HCT116 (cell line): Measurements from ENCODE around the gene FAN1. TPM values are rescaled to one million over a fixed set of nuclear protein-coding genes. Genes with fewer than 3 reads are reported as not detected.

Source experiments
- ATAC-seq: fragments of 200-7000 bp; cut with Tn5 transposase; 2 replicates; pipeline ENCODE4 v1.9.1; 2020; ENCODE audit warnings: mild to moderate bottlenecking, moderate library complexity
- BruUV-seq: library from RNA; stranded (reverse); fragments of 400-500 nt; replicated peaks from 2 replicates; lab custom pipeline; 2021; lab: Mats Ljungman, UMichigan
- CTCF ChIA-PET: fragments of 300-600 bp; sonication (Branson Sonifier 250); formaldehyde crosslinking; loops from one replicate; lab custom pipeline; 2021; ENCODE audit warnings: antibody characterized with exemption; lab: Charles Lee
- POLR2A ChIA-PET: fragments of 300-600, 350-600 bp; sonication (Branson Sonifier 250); formaldehyde crosslinking; loops from one replicate; lab custom pipeline; 2021; ENCODE audit warnings: antibody characterized with exemption; lab: Charles Lee
- RAD21 ChIA-PET, 2 experiments: fragments of 300-600 bp; sonication (Branson Sonifier 250); formaldehyde crosslinking; loops; one replicate each; lab custom pipeline; 2023; ENCODE audit warnings: low total read pairs in 2 of 2; ENCODE audit not compliant: uncharacterized antibody in 2 of 2, unreplicated experiment in 2 of 2, low non-redundant PET in 1 of 2; lab: Charles Lee
- DNase-seq: peaks from one replicate; pipeline ENCODE4 v3.0.0-alpha.2; 2010; ENCODE audit warnings: low read depth, low spot score
- H2AFZ ChIP-seq: fragments of 200-600 bp; shearing (Covaris generic), sonication (generic); 2 replicates; pipeline ENCODE4 v1.6.1; 2017; ENCODE audit warnings: low read depth, mixed run types, mixed read lengths, antibody characterized with exemption, low read length; ENCODE audit not compliant: poor library complexity, severe bottlenecking
- H3K27ac ChIP-seq: 2 replicates; pipeline ENCODE4 v1.5.1; 2012; ENCODE audit warnings: low read depth, low read length
- H3K27me3 ChIP-seq: fragments of 200-600 bp; sonication (generic); 2 replicates; pipeline ENCODE4 v1.6.1; 2016; ENCODE audit warnings: mixed run types, low read length, mixed read lengths; ENCODE audit not compliant: insufficient read depth
- H3K36me3 ChIP-seq, 2 experiments: fragments of 200-500 bp in 1 of 2; fragments of 200-600 bp in 1 of 2; sonication (Bioruptor generic) in 1 of 2; sonication (generic) in 1 of 2; 2 replicates each; pipeline versions ENCODE4 v1.5.1 to v1.6.1; 2014 to 2016; ENCODE audit warnings: low read length in 2 of 2, inconsistent platforms in 1 of 2, mixed read lengths in 1 of 2, mixed run types in 1 of 2; ENCODE audit not compliant: insufficient read depth in 2 of 2, control insufficient read depth in 1 of 2
- H3K4me1 ChIP-seq, 2 experiments: fragments of 200-600 bp in 1 of 2; sonication (generic) in 1 of 2; 2 replicates each; pipeline versions ENCODE4 v1.5.1 to v1.6.1; 2012 to 2017; ENCODE audit warnings: low read length in 2 of 2, inconsistent platforms in 1 of 2, mild to moderate bottlenecking in 1 of 2, mixed read lengths in 1 of 2, mixed run types in 1 of 2, moderate library complexity in 1 of 2; ENCODE audit not compliant: insufficient read depth in 2 of 2, control insufficient read depth in 1 of 2
- H3K4me2 ChIP-seq: fragments of 200-600 bp; sonication (generic); 2 replicates; pipeline ENCODE4 v1.6.1; 2017; ENCODE audit warnings: mixed run types, low read length, mixed read lengths
- H3K4me3 ChIP-seq, 2 experiments: fragments of 200-600 bp in 1 of 2; sonication (generic) in 1 of 2; replicated peaks in 1 of 2; 2 replicates each; pipeline ENCODE4 v1.5.1; 2011 to 2016; ENCODE audit warnings: low read length in 2 of 2, control low read depth in 1 of 2, low read depth in 1 of 2, mild to moderate bottlenecking in 1 of 2, mixed read lengths in 1 of 2, mixed run types in 1 of 2
- H3K79me2 ChIP-seq: fragments of 200-600 bp; sonication (generic); 2 replicates; pipeline ENCODE4 v1.6.1; 2017; ENCODE audit warnings: mild to moderate bottlenecking, mixed run types, low read length, moderate library complexity, mixed read lengths; ENCODE audit not compliant: insufficient read depth
- H3K9ac ChIP-seq: fragments of 200-600 bp; sonication (generic); 2 replicates; pipeline ENCODE4 v1.6.1; 2016; ENCODE audit warnings: low read length, mixed read lengths
- H3K9me2 ChIP-seq: fragments of 200-600 bp; sonication (generic), shearing (Covaris generic); 2 replicates; pipeline ENCODE4 v1.6.1; 2017; ENCODE audit warnings: mixed run types, mild to moderate bottlenecking, moderate library complexity; ENCODE audit not compliant: insufficient read depth
- H3K9me3 ChIP-seq, 2 experiments: fragments of 200-500 bp in 1 of 2; fragments of 200-600 bp in 1 of 2; sonication (Bioruptor generic) in 1 of 2; sonication (generic) in 1 of 2; 2 replicates each; pipeline ENCODE4 v1.6.1; 2014 to 2017; ENCODE audit warnings: low read length in 2 of 2, mixed read lengths in 2 of 2, inconsistent platforms in 1 of 2, low read depth in 1 of 2, mild to moderate bottlenecking in 1 of 2, mixed run types in 1 of 2, moderate library complexity in 1 of 2; ENCODE audit not compliant: control insufficient read depth in 1 of 2, insufficient read depth in 1 of 2
- H4K20me1 ChIP-seq: fragments of 200-600 bp; sonication (generic), shearing (Covaris generic); 2 replicates; pipeline ENCODE4 v1.6.1; 2017; ENCODE audit warnings: mixed run types, mild to moderate bottlenecking, moderate library complexity; ENCODE audit not compliant: insufficient read depth
- ELF1 ChIP-seq: IDR thresholded peaks from 2 replicates; pipeline ENCODE4 v1.6.1; 2012; ENCODE audit warnings: low read depth, borderline replicate concordance
- POLR2A ChIP-seq: IDR thresholded peaks from 2 replicates; pipeline ENCODE4 v1.7.0; 2011; ENCODE audit warnings: borderline replicate concordance; ENCODE audit not compliant: insufficient read depth, insufficient read length; ENCODE audit errors: extremely low read depth
- REST ChIP-seq: IDR thresholded peaks from 2 replicates; pipeline ENCODE4 v1.6.1; 2012; ENCODE audit warnings: low read depth
- SP1 ChIP-seq: IDR thresholded peaks from 2 replicates; pipeline ENCODE4 v1.6.1; 2012; ENCODE audit warnings: low read depth
- SRF ChIP-seq: IDR thresholded peaks from 2 replicates; pipeline ENCODE4 v1.6.1; 2012; ENCODE audit warnings: low read depth
- YY1 ChIP-seq: IDR thresholded peaks from 2 replicates; pipeline ENCODE4 v1.6.1; 2011; ENCODE audit warnings: low read length, low read depth, moderate library complexity, mild to moderate bottlenecking; ENCODE audit not compliant: insufficient replicate concordance; ENCODE audit errors: extremely low read depth
- ZFX ChIP-seq: fragments of 450-650 bp; IDR thresholded peaks from 2 replicates; pipeline ENCODE4 v1.6.1; 2017
- intact Hi-C: fragments of 100-400 bp; cut with micrococcal nuclease; formaldehyde crosslinking; loops from 2 replicates; pipeline ENCODE4 v1.10.0; 2022
- total RNA-seq: library from RNA; stranded (reverse); gene quantifications from one replicate; pipeline ENCODE4 v1.2.1, GENCODE V29; 2021; ENCODE audit not compliant: unreplicated experiment
- TF ChIP-seq, protein P1 (sequence below): IDR thresholded peaks from 2 replicates; pipeline ENCODE4 v1.6.1; 2011; ENCODE audit warnings: mild to moderate bottlenecking, low read length, moderate library complexity; ENCODE audit not compliant: insufficient replicate concordance; ENCODE audit errors: extremely low read depth
- TF ChIP-seq, protein P2 (sequence below): IDR thresholded peaks from 2 replicates; pipeline ENCODE4 v1.6.1; 2012

The FAN1 gene
- total RNA-seq, 1 experiment from 2014 or later = 17.4 TPM

DNA sequence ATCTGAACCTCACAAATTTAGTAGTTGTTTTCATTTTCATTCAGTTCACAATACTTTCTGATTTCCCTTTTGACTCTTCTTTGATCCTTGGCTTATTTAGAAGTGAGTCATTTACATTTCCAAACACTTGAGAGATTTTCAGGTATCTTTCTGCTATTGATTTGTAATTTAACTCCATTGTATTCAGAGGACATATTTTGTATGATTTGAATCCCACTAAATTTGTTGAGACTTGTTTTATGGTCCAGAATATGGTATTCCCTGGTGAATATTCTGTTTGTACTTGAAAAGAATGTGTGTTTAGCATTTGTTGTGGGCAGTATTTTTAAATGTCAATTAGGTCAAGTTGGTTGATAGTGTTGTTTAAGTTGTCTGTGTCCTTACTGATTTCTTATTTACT is 29.6 kb downstream of the FAN1 start (continued):
- TF ChIP-seq, protein P1, sequence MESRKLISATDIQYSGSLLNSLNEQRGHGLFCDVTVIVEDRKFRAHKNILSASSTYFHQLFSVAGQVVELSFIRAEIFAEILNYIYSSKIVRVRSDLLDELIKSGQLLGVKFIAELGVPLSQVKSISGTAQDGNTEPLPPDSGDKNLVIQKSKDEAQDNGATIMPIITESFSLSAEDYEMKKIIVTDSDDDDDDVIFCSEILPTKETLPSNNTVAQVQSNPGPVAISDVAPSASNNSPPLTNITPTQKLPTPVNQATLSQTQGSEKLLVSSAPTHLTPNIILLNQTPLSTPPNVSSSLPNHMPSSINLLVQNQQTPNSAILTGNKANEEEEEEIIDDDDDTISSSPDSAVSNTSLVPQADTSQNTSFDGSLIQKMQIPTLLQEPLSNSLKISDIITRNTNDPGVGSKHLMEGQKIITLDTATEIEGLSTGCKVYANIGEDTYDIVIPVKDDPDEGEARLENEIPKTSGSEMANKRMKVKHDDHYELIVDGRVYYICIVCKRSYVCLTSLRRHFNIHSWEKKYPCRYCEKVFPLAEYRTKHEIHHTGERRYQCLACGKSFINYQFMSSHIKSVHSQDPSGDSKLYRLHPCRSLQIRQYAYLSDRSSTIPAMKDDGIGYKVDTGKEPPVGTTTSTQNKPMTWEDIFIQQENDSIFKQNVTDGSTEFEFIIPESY = no peak
- no peak for TF ChIP-seq POLR2A
- no peak for TF ChIP-seq REST
- no peak for TF ChIP-seq SP1
- no peak for TF ChIP-seq ZFX
- no peak for TF ChIP-seq YY1

GRCh38 chr15:30939161-30939560 is 35.4 kb downstream of the FAN1 start:
- ChIA-PET CTCF (interaction anchor here (1.3 kb wide), 1 partner anchor 190 kb away, joined by 3 read pairs; no protein-coding TSS in a partner anchor), RAD21 (no interaction called here), POLR2A (no interaction called here)
- Histone ChIP-seq H3K79me2 (no peaks in the 10 kb centered on the region), H3K36me3 (peaks cover 28 to 43% of the 10 kb centered on the region in 2 experiments), H3K9me3 (no peaks in the 10 kb centered on the region), H3K27ac (no peak overlapping the region), H4K20me1 (no peaks in the 10 kb centered on the region), H3K9me2 (no peaks in the 10 kb centered on the region), H3K27me3 (no peaks in the 10 kb centered on the region), H3K4me2 (no peak overlapping the region), H3K9ac (no peak overlapping the region), H3K4me3 (no peak overlapping the region), H3K4me1 (no peaks in the 10 kb centered on the region), H2AFZ (no peak overlapping the region)
- TF ChIP-seq SRF (no peak), REST (no peak), ELF1 (no peak)
- TF ChIP-seq, protein P2, sequence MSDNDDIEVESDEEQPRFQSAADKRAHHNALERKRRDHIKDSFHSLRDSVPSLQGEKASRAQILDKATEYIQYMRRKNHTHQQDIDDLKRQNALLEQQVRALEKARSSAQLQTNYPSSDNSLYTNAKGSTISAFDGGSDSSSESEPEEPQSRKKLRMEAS = no peak
- no TSS peak for BruUV-seq
- DNase-seq (no peak), ATAC-seq (no peak)
- intact Hi-C loops = no loop called here
